ENCODE data around the gene BNC2.

The BNC2 gene

GRCh38 chr9:16413509-16414016, 456.9 kb downstream of the BNC2 start:
- peak; percentile 81 for DNase-seq (ENCODE audit: low read depth)

GRCh38 chr9:16412740-16413139, 457.7 kb downstream of the BNC2 start:
- DNase-seq (ENCODE audit: low read depth) = no peak

DNA sequence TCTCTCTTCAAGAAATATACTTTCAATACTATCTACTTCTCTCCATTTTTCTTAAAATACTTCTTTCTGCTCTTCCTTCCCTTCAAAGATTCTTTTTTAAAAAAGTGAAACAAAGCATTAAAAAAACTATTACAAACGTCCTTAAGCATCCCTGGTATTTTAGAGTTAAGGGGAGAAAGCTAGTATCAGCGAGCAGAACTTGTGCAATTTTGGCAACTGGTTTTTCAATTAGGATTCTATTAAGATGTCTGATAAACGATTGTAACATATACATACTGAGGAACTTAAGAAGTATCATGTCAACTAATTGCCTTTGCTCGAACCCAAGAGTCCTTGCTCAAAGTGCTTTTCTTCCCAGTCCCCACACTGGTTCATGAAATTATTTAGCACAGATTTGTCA, 459.2 kb downstream of the BNC2 start:
- no peak for DNase-seq (ENCODE audit: low read depth)

GRCh38 chr9:16410601-16411280, 459.7 kb downstream of the BNC2 start:
- no peak for DNase-seq (ENCODE audit: low read depth)

- DNase-seq (ENCODE audit: low read depth) = no peak
Observed at GRCh38 chr9:16407617-16408016, 462.9 kb downstream of the BNC2 start.

- no peak for DNase-seq (ENCODE audit: low read depth)
Observed at GRCh38 chr9:16406526-16407225, 463.8 kb downstream of the BNC2 start.

GRCh38 chr9:16405421-16405820, 465.0 kb downstream of the BNC2 start:
- DNase-seq (ENCODE audit: low read depth) = no peak

DNA sequence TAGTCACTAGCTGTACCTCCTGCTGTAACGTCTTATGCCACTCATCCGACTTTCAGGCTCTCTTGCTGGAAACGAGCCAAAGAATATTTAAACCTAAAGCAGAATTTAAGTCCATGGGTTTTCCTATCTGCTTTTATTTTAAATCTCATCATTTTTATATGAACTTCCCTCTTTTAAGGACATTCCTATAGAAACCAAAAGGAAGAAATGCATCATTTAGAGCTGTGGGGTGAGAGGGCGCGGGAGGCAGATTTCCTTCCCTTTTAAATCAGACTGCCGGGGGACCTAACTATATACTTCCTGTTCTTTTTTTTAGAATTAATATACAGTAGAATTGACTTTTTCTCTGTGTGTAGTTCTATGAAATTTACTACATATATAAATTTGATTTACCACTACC, 468.8 kb downstream of the BNC2 start:
- DNase-seq (ENCODE audit: low read depth) = no peak

DNA sequence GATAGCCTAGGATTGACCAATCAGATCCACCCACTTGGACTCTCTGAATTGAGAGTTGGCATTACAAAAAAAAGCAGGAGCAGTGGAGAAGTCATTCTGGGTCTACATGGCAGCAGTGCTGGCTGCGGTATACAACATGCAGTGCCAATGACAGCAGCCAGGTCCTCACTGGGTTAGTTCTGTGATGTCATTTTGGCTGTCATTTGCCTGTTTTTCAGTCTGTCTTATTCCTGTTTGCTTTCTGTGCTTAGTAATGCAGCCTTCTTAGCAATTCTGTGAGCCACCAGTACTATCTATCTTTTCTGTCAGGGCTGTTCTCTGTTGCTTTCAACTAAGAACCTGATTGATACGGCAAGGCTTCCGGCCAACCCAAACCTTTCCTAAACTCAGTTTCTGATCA, 471.8 kb downstream of the BNC2 start:
- DNase-seq (ENCODE audit: low read depth) = no peak

- no peak for DNase-seq (ENCODE audit: low read depth)
Observed at GRCh38 chr9:16396389-16396788, 474.1 kb downstream of the BNC2 start.

DNA sequence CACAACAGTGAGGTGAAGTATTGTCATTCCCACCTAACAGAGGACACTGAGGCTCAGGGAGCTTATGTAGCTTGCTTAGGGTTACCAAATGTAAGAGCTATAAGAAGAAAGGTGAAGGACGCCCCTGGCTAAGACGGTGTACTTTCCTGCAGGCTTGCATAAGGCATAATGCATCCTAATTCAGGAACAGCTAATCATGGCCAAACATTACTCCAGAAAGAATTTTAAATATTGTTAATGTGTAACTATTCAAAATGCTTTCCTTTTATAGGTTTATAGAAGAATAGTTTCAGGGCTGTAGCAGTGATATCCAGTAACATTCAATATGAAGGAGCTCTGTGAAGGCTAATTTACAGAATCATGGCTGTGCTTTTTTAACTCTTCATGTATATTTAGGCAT, 479.1 kb downstream of the BNC2 start:
- no peak for DNase-seq (ENCODE audit: low read depth)

DNA sequence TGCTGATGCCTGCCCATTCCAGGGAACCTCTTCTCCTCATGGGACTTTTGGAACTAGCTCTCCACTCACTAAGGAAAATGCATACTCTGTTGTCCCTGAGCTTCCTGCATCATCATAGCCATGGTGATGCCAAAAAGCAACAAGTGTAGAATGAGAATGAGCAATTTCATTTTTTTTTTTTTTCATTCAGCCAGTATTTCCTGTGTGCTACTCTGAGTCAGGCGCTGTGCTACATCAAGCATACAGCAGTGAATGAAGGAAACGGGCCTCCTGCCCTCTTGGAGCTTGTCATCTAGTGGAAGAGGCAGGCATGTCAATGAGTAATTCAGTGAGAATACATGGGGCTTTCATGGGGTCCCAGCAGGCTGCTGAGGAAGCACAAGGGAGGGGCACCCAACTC, 483.1 kb downstream of the BNC2 start:
- no peak for DNase-seq (ENCODE audit: low read depth)

GRCh38 chr9:16386827-16387077, 483.7 kb downstream of the BNC2 start:
- no peak for DNase-seq (ENCODE audit: low read depth)

DNA sequence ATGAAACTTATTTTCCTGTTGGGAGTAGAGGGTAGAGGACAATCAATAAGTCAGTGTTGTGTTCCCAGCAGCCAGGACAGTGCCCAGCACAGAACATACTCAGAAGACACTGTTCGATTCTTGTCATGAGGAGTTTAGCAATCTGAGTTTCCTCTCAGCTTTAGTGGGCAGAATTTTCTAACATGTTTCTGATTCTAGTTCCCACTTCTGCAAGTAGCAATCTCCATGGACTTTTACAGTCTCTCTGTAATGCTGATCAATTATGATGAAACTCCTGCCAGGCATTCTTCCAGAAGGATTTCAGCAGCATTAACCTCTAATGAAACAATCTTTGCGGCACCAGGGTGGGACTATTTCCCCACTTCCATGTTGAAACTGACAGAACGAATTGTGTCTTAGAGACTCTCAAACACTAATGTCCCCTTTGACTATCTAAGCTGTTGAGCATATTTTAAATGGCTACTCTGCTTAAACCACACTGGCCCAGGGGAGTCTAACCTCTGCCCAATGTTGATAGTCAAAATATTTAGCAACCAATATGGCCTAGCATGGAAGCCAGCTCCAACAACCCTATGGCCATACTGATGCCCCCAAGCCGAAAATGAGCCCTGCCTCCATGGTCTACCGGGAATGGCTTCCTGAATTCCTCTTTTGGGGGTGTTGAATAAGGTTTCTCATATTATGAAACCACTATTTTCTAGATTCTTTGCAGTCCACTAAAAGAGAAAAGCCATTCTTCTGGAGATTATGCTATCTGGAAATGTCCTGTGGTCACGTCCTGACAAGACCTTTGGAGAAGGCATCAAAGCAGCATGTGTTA, 484.3 kb downstream of the BNC2 start:
- peak; percentile 38 for DNase-seq (ENCODE audit: low read depth)

DNA sequence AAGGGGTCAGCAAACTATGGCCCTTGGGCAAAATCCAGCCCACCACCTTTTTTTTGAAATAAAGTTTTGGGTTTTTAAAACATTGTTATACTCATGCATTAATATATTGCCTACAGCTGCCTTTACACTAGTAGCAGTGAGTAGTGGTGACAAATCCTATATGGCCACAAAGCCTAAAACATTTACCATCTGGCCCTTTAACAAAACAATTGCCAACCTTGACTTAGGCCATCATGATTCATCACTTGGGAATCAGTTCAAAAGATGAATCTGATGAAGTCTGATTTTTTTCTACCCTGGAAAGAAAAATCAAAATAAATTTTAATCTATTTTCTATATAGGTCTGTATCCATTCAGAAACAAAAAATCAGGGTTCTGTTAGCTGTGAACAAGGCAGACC, 484.9 kb downstream of the BNC2 start:
- DNase-seq (ENCODE audit: low read depth) = peak; percentile 28

DNA sequence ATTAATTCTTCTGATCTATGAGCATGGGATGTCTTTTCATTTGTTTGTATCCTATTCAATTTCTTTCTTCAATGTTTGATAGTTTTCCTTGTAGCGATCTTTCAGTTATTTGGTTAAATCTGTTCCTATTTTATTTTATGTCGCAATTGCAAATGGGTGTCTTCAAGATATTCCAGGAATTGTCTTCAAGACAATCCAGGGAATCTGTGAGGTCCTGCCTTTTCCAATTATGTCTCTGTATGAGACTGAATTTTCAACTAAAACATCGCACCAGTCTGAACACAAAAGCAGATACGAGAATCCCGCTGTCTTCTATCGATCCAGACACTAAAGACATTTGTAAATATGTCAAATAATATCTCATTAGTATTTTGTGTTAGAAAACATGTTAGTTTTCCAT, 485.5 kb downstream of the BNC2 start:
- no peak for DNase-seq (ENCODE audit: low read depth)

DNA sequence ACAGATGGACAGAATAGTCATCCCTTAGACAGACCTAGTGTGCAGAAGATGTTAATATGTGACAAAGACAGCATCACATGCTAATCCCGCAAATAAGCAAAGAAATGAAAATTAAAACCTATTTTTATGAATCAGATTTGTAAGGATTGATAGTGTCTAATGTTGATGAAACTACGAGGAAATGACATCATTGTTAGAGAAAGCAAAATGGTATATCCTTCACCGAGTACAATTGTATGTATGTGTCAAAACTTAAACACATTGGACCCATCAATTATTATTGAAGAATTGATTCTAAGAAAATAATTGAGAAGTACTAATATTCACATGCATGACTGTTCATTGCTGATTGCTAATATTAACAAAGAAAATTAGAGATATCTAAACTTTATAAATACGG, 493.2 kb downstream of the BNC2 start:
- no peak for DNase-seq (ENCODE audit: low read depth)

DNA sequence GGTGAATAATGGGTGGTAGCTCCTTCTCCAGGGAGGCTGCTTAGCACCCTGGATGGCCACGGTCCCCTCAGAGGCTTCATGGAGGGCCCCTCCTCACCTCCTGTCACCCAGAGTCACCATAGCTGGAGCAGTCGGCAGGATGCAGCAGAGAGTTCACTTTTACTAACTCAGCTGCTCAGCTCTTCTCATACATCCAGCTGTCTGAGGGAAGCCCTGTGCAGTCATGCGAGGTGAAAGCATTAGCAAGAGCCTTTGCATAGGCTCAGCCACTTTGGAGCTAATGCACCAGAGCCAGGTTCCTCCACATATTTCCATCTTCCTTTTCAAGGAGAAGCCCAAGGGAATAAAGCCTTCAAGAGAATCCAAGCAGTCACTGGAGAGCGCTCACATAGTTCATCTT, 499.2 kb downstream of the BNC2 start:
- DNase-seq (ENCODE audit: low read depth) = no peak

DNA sequence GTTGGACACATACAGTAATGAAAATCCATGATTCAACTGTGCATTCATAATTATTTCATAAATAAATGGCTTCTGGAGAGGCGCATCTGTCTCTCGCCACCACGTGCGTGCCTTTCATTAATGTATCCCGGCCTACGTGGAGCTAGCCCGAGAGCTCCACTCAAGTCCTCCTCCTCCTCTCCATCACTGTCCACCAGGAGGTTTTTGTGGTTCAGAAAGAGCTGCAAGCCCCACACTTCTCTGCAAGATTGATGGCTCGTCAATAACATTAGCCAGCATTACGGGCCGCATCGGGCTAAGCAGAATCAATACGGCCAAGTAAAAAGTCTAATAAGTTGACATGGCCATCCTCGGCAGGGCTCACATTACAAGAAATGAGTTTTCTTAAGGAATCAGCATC, 499.8 kb downstream of the BNC2 start:
- no peak for DNase-seq (ENCODE audit: low read depth)

GRCh38 chr9:16369427-16369826, 501.0 kb downstream of the BNC2 start:
- DNase-seq (ENCODE audit: low read depth) = no peak

GRCh38 chr9:16368237-16369087, 502.0 kb downstream of the BNC2 start:
- no peak for DNase-seq (ENCODE audit: low read depth)

DNA sequence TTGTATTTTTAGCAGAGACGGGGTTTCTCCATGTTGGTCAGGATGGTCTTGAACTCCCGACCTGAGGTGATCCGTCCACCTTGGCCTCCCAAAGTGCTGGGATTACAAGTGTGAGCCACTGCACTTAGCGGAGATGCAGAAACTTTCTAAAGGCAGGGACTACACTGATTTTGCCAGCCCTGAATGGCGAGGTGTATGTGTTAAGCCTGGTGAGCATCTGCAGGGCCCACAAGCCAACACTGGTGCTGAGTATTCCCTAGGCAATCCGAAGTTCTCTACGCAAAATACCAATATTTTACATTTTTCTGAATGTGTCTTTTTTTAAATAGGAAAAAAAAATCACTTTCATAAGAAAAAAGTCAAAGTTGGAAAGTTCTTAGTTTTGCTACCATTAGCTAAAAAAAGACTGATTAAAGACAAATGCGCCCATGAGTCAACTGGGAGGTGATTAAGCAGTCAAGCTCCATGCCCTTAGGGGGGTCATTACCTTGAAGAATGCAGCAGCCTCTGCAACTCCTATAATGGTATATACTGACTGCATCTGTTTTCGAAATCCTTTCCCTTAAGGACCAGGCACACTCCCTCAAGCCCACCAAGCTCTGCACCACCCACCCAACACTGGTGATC, 502.8 kb downstream of the BNC2 start:
- DNase-seq (ENCODE audit: low read depth) = peak; percentile 24
